Measurements from ENCODE around the gene GTSE1.

GTSE1 gene

DNA sequence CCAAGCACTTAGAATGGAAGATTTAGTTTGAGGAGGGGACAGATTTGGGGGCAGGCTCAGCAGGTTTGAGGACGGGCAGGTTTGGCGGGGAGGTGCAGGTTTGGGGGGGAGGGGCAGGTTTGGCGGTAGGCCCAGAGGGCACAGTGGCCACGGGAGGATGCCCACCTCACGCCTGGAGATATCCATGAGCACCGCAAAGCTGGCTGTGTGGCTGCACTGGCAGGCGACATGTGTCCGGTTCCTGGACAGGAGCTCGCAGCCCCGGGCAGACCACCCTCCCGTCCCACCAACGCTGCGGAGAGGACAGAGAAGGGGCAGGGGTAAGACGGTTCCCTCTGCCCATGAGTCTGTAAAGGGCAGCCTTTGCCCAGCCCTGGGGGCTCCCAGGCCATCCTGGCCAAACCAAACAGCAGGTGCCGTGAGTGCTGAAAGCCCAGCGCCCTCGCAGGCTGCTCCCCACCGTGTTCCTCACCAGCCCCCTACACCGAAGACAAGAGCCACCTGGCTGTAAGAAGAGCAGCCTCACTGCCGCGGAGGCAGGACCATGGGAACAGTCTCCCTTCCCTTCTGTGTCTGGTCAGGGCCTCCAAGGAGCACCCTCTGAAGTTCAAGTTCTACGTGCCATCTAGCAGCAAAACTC lies 81.9 kb downstream of the GTSE1 start (continued):
- TF ChIP-seq, protein P1, sequence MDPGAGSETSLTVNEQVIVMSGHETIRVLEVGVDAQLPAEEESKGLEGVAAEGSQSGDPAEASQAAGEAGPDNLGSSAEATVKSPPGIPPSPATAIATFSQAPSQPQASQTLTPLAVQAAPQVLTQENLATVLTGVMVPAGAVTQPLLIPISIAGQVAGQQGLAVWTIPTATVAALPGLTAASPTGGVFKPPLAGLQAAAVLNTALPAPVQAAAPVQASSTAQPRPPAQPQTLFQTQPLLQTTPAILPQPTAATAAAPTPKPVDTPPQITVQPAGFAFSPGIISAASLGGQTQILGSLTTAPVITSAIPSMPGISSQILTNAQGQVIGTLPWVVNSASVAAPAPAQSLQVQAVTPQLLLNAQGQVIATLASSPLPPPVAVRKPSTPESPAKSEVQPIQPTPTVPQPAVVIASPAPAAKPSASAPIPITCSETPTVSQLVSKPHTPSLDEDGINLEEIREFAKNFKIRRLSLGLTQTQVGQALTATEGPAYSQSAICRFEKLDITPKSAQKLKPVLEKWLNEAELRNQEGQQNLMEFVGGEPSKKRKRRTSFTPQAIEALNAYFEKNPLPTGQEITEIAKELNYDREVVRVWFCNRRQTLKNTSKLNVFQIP (CRISPR knock-in tag; IDR thresholded peaks at IDR 0.05; ENCODE audit: borderline replicate concordance, low read depth), result no peak
- no peak for TF ChIP-seq SNAI2 (CRISPR knock-in tag; IDR thresholded peaks at IDR 0.05)

DNA sequence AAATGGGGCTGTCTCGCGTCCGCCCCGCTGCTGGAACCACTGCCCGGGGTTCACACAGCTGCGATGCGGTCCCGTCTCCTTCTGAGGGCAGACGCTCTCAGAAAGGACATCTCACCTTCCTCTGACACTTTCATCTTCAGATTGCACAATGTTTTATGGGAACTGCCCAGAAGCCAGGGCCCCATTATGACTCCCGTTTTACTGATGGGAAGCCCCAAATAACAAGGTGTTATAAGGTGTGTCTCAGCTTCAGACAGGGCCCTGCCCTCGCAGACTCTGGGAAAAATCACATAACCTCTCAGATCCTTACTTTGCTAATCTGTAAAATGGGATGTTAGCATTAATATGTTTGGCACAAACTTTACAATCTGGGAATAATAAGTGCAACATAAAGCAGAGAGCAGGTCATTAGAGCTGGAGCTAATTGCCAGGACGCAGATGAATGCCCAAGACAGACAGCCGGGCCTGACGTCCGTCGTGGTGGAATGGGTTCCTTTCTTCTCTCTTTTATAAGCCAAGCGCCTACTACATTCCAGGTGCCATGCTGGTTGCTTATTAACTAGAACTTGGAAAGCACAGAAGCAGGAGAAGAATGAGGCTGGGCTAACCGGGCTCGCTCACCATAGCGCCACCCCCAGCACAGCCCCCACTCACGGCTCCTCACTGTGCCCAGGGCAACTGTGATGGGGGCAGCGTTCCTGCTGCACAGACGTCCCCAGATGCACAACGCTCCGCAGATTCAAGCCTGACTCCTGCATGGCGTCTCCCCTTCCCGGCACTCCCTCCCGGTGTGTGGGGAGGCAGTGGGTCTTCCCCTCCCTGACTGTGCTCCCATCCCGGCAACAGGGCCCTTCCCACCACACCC lies 82.6 kb downstream of the GTSE1 start:
- no peak for ATAC-seq
- TF ChIP-seq OSR1 (CRISPR knock-in tag; IDR thresholded peaks at IDR 0.05), result no peak
- TF ChIP-seq, protein P2, sequence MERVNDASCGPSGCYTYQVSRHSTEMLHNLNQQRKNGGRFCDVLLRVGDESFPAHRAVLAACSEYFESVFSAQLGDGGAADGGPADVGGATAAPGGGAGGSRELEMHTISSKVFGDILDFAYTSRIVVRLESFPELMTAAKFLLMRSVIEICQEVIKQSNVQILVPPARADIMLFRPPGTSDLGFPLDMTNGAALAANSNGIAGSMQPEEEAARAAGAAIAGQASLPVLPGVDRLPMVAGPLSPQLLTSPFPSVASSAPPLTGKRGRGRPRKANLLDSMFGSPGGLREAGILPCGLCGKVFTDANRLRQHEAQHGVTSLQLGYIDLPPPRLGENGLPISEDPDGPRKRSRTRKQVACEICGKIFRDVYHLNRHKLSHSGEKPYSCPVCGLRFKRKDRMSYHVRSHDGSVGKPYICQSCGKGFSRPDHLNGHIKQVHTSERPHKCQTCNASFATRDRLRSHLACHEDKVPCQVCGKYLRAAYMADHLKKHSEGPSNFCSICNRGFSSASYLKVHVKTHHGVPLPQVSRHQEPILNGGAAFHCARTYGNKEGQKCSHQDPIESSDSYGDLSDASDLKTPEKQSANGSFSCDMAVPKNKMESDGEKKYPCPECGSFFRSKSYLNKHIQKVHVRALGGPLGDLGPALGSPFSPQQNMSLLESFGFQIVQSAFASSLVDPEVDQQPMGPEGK (CRISPR knock-in tag; IDR thresholded peaks at IDR 0.05; ENCODE audit: borderline replicate concordance), result no peak
- no peak for TF ChIP-seq ARNTL (CRISPR knock-in tag; IDR thresholded peaks at IDR 0.05; ENCODE audit: borderline replicate concordance, low read depth)
- TF ChIP-seq GLIS3 (CRISPR knock-in tag; IDR thresholded peaks at IDR 0.05), result no peak

DNA sequence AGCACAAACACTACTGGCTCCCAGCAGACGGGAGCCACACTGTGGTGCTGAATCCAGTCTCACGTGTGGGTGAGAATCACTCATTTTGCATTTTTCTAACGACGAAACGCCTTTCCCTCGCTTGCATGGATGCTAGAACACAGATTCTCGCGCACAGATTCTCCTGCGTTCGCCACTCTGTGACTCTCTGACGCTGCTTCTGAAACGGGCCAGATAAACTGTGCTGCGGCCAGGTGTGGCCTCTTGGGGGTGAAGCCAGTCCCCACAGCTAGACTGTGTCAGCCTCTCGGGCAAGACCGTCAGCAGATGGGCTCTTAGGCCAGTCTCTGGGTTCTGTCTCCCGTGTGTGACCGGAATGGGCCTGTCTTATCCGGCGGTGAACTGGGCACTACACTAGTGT lies 83.4 kb downstream of the GTSE1 start:
- no peak for ATAC-seq
- TF ChIP-seq ZNF565 (CRISPR knock-in tag; conservative IDR thresholded peaks at IDR 0.05; ENCODE audit: low read depth) (no peak), PPARA (CRISPR knock-in tag; IDR thresholded peaks at IDR 0.05; ENCODE audit: borderline replicate concordance) (no peak), ISL1 (CRISPR knock-in tag; IDR thresholded peaks at IDR 0.05) (no peak)

All from SK-N-SH treated with all-trans-retinoic acid at 6 μM for 48 hours (cell line).